Gastroesophageal sphincter (tissue), 3 donors: ENCODE data around the gene SPOP.

Experiments used
- CTCF ChIP-seq, 4 experiments: fragments of 200-600 bp in 2 of 4; fragments of 450-650 bp in 2 of 4; sonication (generic) in 1 of 4; IDR thresholded peaks; one replicate each; pipeline ENCODE4 v1.5.1; 2017 to 2019; ENCODE audit warnings: antibody characterized with exemption in 4 of 4, mild to moderate bottlenecking in 2 of 4, moderate library complexity in 2 of 4
- EP300 ChIP-seq: sonication (generic); formaldehyde crosslinking; IDR thresholded peaks from one replicate; pipeline ENCODE4 v1.6.1; 2017; ENCODE audit warnings: antibody characterized with exemption, mild to moderate bottlenecking

GRCh38 chr17:49621946-49622529, 55.9 kb downstream of the SPOP start:
- TF ChIP-seq CTCF (IDR thresholded peaks at IDR 0.05), result no peak
- TF ChIP-seq EP300, result no peak
